PC-3 (cell line): ENCODE measurements around the gene CLASP1. TPM values are rescaled to one million over a fixed set of nuclear protein-coding genes. Genes with fewer than 3 reads are reported as not detected.

Experiments used
- ATAC-seq: fragments of 200-7000 bp; cut with Tn5 transposase; 2 replicates; pipeline ENCODE4 v1.9.1; 2020; ENCODE audit warnings: mild to moderate bottlenecking, moderate library complexity
- BruUV-seq: library from RNA; stranded (reverse); fragments of 400-500 nt; replicated peaks from 2 replicates; lab custom pipeline; 2021; lab: Mats Ljungman, UMichigan
- CTCF ChIA-PET: fragments of 300-600 bp; sonication (Branson Sonifier 250); formaldehyde crosslinking; loops from one replicate; lab custom pipeline; 2022; ENCODE audit warnings: antibody characterized with exemption; lab: Charles Lee
- POLR2A ChIA-PET: fragments of 300-600 bp; sonication (Branson Sonifier 250); formaldehyde crosslinking; loops from one replicate; lab custom pipeline; 2022; ENCODE audit warnings: antibody characterized with exemption; ENCODE audit not compliant: unreplicated experiment; lab: Charles Lee
- DNase-seq: peaks from one replicate; pipeline ENCODE4 v3.0.0-alpha.2; 2015
- H2AFZ ChIP-seq: fragments of 300-600 bp; sonication (generic); 2 replicates; pipeline ENCODE4 v1.6.0; 2016; ENCODE audit warnings: antibody characterized with exemption, low read length
- H3F3A ChIP-seq: fragments of 300-600 bp; sonication (generic); one replicate; pipeline ENCODE4 v1.6.0; 2017; ENCODE audit warnings: antibody characterized with exemption, low read length, control low read depth, mild to moderate bottlenecking; ENCODE audit not compliant: unreplicated experiment
- H3K27ac ChIP-seq: fragments of 300-600 bp; sonication (generic); 2 replicates; pipeline ENCODE4 v1.5.1; 2016; ENCODE audit warnings: mild to moderate bottlenecking, low read length
- H3K27me3 ChIP-seq: fragments of 300-600 bp; sonication (generic); 2 replicates; pipeline ENCODE4 v1.6.1; 2016; ENCODE audit warnings: low read length, mixed read lengths
- H3K36me3 ChIP-seq: fragments of 300-600 bp; sonication (generic); 2 replicates; pipeline ENCODE4 v1.6.1; 2016; ENCODE audit warnings: low read depth, mixed run types, low read length, mixed read lengths
- H3K4me1 ChIP-seq: fragments of 300-600 bp; sonication (generic); 2 replicates; pipeline ENCODE4 v1.5.1; 2016; ENCODE audit warnings: low read length; ENCODE audit not compliant: insufficient read depth
- H3K4me2 ChIP-seq: fragments of 300-600 bp; sonication (generic); 2 replicates; pipeline ENCODE4 v1.6.0; 2016; ENCODE audit warnings: low read length
- H3K4me3 ChIP-seq: fragments of 300-600 bp; sonication (generic); 2 replicates; pipeline ENCODE4 v1.5.1; 2016; ENCODE audit warnings: mild to moderate bottlenecking, low read length, mixed read lengths
- H3K79me2 ChIP-seq: fragments of 300-600 bp; sonication (generic); 2 replicates; pipeline ENCODE4 v1.6.1; 2017; ENCODE audit warnings: low read length, mixed read lengths
- H3K9ac ChIP-seq: fragments of 300-600 bp; sonication (generic); 2 replicates; pipeline ENCODE4 v1.6.0; 2016; ENCODE audit warnings: mild to moderate bottlenecking, low read length
- H3K9me2 ChIP-seq: fragments of 300-600 bp; sonication (generic); replicated peaks from 2 replicates; pipeline ENCODE4 v1.6.1; 2016; ENCODE audit warnings: mixed run types, low read length, mixed read lengths
- H3K9me3 ChIP-seq: fragments of 300-600 bp; sonication (generic); 2 replicates; pipeline ENCODE4 v1.6.1; 2016; ENCODE audit warnings: low read length, mixed read lengths
- H4K20me1 ChIP-seq: fragments of 300-600 bp; sonication (generic); 2 replicates; pipeline ENCODE4 v1.6.1; 2016; ENCODE audit warnings: low read length, mixed read lengths
- CTCF ChIP-seq: fragments of 300-600 bp; sonication (generic); conservative IDR thresholded peaks from 2 replicates; pipeline ENCODE4 v1.5.1; 2017; ENCODE audit warnings: antibody characterized with exemption, low read depth, mild to moderate bottlenecking, low read length
- EZH2 ChIP-seq: fragments of 300-600 bp; sonication (generic); IDR thresholded peaks from one replicate; pipeline ENCODE4 v1.6.1; 2017; ENCODE audit warnings: antibody characterized with exemption, mild to moderate bottlenecking, low read length; ENCODE audit not compliant: unreplicated experiment
- EZH2phosphoT487 ChIP-seq: fragments of 300-600 bp; sonication (generic); IDR thresholded peaks from 2 replicates; pipeline ENCODE4 v1.6.1; 2018; ENCODE audit warnings: mild to moderate bottlenecking, antibody characterized with exemption, low read length, borderline replicate concordance
- intact Hi-C: fragments of 100-400 bp; cut with micrococcal nuclease; formaldehyde crosslinking; loops from 2 replicates; pipeline ENCODE4 v1.9.0; 2023
- total RNA-seq: library from RNA; depleted of rRNA; stranded (reverse); fragments of >200 nt; gene quantifications from 2 replicates; pipeline ENCODE4 v1.2.3, GENCODE V29; 2014

CLASP1 gene
- total RNA-seq, 1 experiment from 2014 or later: 24.3 TPM

GRCh38 chr2:121473512-121473911 lies 175.8 kb downstream of the CLASP1 start:
- Histone ChIP-seq H2AFZ (no peak overlapping the region), H3K4me2 (no peak overlapping the region), H3K36me3 (peaks cover 12% of the 10 kb centered on the region; the same call in 1 of the 2 replicates), H4K20me1 (0 out of 2 replicates have a peak, but pooled peaks cover 3% of the 10 kb centered on the region), H3K4me1 (peaks cover 11% of the 10 kb centered on the region), H3K9me3 (no peaks in the 10 kb centered on the region), H3K4me3 (no peak overlapping the region), H3K27ac (no peak overlapping the region), H3K27me3 (no peaks in the 10 kb centered on the region), H3K79me2 (peaks cover 6% of the 10 kb centered on the region; the same call in 1 of the 2 replicates), H3K9ac (no peak overlapping the region), H3K9me2 (no peaks in the 10 kb centered on the region), H3F3A (no peaks in the 10 kb centered on the region)
- DNase-seq: no peak
- intact Hi-C loops: no loop called here
- ATAC-seq: no peak
- TF ChIP-seq EZH2phosphoT487 (no peak), CTCF (no peak), EZH2 (no peak)
- ChIA-PET CTCF (no interaction called here), POLR2A (no interaction called here)
- no TSS peak for BruUV-seq

DNA sequence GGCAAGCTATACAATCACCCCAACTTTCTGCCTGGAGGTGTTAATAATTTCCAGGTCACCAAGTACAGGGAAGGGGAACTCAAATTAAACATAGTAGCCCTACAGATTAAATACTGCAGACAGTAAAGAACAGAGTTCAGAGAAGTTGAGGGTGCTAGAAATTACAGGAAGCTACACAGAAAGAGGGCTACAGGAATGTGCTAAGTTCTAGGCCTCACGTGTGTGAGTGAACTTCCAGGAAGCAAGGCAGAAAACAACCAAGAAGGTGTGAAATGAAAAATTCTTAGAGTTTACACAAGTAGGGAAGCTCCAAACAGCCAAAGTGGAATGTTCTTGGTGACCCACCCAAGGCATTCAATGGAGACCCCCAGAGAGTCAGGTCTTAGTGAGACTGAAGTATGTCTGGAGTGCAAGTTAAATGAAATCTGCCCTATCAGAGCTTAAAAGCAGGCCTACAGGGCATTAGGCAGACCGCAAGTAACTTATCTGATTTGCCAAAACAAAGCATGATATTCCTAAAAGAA lies 176.7 kb downstream of the CLASP1 start:
- ChIA-PET CTCF (no interaction called here), POLR2A (no interaction called here)
- no peak for DNase-seq
- Histone ChIP-seq H3K79me2 (peaks cover 6% of the 10 kb centered on the region; the same call in 1 of the 2 replicates), H3K4me1 (peaks cover 11% of the 10 kb centered on the region), H2AFZ (no peak overlapping the region), H3K27me3 (no peaks in the 10 kb centered on the region), H4K20me1 (0 out of 2 replicates have a peak, but pooled peaks cover 3% of the 10 kb centered on the region), H3K27ac (no peak overlapping the region), H3K9me3 (no peaks in the 10 kb centered on the region), H3K4me3 (no peak overlapping the region), H3K9ac (no peak overlapping the region), H3K4me2 (no peak overlapping the region), H3K9me2 (no peaks in the 10 kb centered on the region), H3F3A (no peaks in the 10 kb centered on the region), H3K36me3 (peaks cover 21% of the 10 kb centered on the region; the same call in 1 of the 2 replicates)
- no peak for TF ChIP-seq EZH2
- no peak for TF ChIP-seq EZH2phosphoT487
- no peak for TF ChIP-seq CTCF
- intact Hi-C loops: no loop called here
- BruUV-seq: no TSS peak
- no peak for ATAC-seq
